ENCODE data around the gene CCDC174. TPM values are rescaled to one million over a fixed set of nuclear protein-coding genes. Genes with fewer than 3 reads are reported as not detected.
"Not testable (repeated sequence)": the region's sequence is repeated elsewhere in the genome, so short reads cannot be mapped to it uniquely, and the experiment has no call there.

Gene CCDC174
- total RNA-seq, result 5.5 and 11.4 TPM in 2 replicates

DNA sequence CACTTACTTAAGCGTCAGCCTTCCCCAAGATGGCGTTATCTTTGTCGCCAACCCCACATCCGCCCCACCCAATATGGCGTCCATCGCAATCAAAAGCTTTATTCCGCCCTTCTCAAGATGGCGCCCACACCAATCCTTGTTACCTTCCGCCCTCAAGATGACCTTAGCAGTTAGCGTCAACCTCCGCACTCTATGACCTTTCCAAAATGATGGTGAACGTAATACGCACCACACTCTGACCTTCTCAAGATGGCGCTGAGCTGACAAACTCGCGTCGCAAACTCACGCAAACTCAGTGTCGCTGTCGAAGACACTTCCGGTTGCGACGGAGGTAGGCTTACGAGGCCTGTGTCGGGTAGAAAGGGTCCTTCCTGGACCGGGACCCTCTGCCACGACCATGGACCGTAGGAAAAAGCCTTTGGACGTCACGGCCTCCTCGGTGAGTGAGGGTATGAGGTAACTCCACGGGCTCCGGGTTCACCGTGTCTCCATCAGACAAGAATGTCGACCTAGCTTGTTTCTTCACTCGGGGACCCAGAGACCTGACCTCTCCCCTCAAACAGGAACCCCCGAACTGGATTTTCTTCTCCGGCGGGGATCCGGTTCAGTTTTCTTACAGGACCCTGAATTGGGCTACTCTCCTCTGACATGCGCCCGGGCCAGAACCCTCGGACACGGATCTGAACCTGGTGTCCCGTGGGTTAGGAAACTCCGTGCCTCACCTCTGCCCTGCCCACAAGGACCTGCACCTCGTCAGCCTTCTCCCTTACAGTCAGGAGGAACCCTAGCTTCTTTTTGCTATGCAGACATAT is at the start of gene CCDC174:
TSS of gene CCDC174 (plus strand) at position 323 of the 812 bp plus-strand sequence. CDS start at position 398, 75 bp downstream.
- DNase-seq (ENCODE audit: extremely low read depth, low read depth, low spot score), result peak; percentile 99

GRCh38 chr3:14602006-14602803 is 49.4 kb upstream of the CCDC174 start:
- DNase-seq (ENCODE audit: extremely low read depth, low read depth, low spot score), result no peak

- no peak for DNase-seq (ENCODE audit: extremely low read depth, low read depth, low spot score)
These were observed 48.5 kb upstream of the CCDC174 start for GRCh38 chr3:14602804-14603644.

DNA sequence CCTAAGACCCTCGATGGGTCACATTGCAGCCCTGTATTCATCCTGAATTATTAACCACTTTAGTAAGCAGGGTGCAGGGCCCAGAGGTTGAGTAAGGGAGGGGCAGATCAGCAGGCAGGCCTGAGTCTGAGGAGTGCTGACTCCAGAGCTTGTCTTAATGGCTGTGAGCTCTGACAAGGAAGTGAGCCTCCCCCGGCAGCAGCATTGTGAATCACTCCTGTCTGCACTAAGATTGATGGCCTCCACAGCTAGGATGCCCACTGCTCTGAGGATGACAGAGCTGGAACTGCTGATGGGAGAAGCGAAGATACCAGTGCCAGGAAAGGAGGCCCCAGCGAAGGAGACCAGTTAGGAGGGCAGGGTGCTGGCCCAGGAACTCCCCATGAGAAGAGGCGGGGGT is 46.5 kb upstream of the CCDC174 start:
- no peak for DNase-seq (ENCODE audit: extremely low read depth, low read depth, low spot score)

- no peak for DNase-seq (ENCODE audit: extremely low read depth, low read depth, low spot score)
These were observed 45.8 kb upstream of the CCDC174 start for GRCh38 chr3:14605744-14606143.

DNA sequence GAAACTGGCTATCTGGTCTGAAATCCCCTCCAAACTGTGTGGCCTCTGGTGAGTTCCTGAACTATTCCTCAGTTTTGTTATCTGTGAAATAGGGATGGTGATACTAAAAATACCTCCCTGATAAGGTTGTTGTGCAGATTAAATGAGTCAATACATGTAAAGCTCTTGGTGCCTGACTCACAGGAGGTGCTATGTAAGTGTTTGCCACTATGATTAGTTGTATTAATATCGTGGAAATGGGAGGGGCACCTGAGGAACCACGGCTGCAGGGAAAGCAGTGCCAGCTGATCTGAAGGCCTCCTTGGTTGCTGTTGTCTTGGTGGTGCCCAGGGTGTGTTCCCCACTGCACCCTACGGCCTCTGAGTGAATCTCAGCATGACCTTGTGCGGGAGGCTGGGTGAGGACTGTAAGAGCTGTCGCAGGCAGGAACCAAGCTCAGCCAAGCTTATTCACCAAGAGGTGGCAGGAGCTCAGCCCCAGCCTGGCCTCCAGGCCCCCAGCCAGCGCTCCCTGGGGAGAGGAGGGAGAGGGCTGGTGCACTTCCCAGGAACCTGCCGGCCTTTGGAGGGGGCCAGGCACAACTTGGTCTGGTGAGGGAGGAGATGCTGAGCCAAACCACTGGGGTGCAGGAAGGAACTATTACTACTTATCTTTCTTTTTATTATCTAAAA is 44.8 kb upstream of the CCDC174 start:
- no peak for DNase-seq (ENCODE audit: extremely low read depth, low read depth, low spot score)

GRCh38 chr3:14608298-14608697 is 43.3 kb upstream of the CCDC174 start:
- no peak for DNase-seq (ENCODE audit: extremely low read depth, low read depth, low spot score)

DNA sequence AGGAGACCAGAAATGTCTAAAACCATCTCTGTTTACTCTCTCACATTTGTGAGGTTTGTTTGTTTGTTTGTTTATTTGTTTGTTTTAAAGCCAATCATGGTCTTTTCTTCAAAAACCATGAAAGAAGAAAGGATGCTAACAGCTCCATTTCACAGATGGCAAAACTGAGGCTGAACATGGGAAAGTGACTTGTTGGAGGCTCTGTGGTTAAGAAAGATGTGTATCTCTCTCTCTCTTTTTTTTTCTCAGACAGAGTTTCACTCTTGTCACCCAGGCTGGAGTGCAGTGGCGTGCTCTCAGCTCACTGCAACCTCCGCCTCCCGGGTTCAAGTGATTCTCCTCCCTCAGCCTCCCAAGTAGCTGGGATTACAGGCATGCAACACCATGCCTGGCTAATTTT is 42.5 kb upstream of the CCDC174 start:
- DNase-seq (ENCODE audit: extremely low read depth, low read depth, low spot score), result not testable (repeated sequence)

- no peak for DNase-seq (ENCODE audit: extremely low read depth, low read depth, low spot score)
These were observed 42.1 kb upstream of the CCDC174 start for GRCh38 chr3:14609506-14609905.

- no peak for DNase-seq (ENCODE audit: extremely low read depth, low read depth, low spot score)
These were observed 41.6 kb upstream of the CCDC174 start for GRCh38 chr3:14609941-14610340.

GRCh38 chr3:14614189-14614588 is 37.4 kb upstream of the CCDC174 start:
- no peak for DNase-seq (ENCODE audit: extremely low read depth, low read depth, low spot score)

- no peak for DNase-seq (ENCODE audit: extremely low read depth, low read depth, low spot score)
These were observed 36.7 kb upstream of the CCDC174 start for GRCh38 chr3:14614862-14615261.

DNA sequence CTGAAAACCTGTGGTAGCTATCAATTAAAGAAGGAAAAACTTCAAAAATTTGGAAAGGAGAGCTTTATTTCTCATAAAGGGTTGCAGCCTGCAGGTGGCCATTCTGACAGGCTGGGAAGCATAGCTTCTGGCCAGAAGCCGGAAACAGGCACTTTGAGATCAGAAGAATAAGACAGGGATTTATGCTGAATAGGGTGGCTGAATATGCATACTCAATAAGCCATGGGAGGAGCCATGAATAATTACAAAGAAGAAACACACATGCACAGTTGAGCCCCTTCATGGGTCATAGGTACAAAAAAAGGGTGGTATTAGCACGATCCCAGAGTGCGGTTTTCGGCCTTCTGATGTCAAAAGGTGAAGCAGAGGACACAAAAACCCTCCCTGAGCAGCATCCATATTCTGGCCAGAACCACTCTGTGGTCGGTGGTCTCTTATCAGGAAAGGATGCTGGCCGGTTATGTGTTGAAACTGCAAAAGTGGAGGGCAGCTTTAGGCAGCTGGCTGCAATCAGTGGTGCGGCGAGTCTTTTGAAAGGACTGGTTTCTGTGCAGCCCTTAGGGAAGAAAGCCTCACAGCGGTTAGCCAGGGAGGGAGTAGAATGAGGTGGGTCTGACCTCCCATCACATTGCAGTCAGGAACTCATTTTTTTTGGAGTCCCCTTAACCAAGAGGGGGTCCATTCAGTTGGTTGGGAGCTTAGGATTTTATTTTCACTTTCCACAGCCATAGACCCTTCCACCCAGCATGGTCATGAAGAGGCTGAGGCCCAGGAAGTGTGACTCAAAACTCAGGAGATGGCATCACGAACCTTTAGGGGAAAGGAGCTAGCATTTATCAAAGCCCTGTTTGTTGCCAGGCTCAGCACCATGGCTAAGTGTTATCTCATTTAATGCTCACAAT is 34.7 kb upstream of the CCDC174 start:
- no peak for DNase-seq (ENCODE audit: extremely low read depth, low read depth, low spot score)

- DNase-seq (ENCODE audit: extremely low read depth, low read depth, low spot score), result no peak
These were observed 34.0 kb upstream of the CCDC174 start for GRCh38 chr3:14617508-14618023.

DNA sequence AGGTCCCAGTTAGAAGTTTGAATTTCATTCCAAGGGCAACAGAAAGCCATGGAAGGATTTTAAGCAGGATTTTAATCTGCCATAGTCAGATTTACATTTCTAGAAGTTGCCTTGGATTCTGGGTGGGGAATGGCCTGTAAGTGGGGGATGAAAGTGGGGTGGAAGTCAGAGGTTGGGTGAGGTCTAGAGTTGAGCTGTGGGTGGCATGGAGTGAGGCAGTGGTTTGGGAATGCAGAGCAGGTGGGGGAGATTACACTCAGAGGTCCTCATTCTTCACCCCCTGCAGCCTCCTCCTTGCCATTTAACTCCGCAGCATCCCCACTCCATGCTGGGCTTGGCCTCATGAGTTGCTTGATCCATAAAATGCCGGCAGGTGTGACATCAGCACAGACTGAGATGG is 32.0 kb upstream of the CCDC174 start:
- no peak for DNase-seq (ENCODE audit: extremely low read depth, low read depth, low spot score)

DNA sequence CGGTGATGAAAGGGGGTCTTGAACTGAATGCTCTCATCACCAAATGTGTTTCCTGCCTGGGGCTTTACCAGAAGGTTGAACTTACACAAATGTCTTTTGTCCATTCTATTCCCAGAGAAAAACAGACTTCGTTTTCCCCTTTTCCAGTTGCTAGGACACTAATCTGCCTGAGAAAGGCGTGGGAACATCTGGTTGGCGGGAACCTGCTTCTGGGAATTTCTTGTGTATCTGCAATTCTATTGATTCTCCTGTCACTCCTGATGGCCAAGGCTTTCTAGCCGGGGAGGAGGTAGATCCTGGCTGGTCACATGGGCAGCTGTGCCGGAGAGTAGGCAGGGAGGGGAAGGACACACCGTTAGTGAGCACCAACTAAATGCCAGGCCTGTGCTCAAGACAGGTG is 31.1 kb upstream of the CCDC174 start:
- DNase-seq (ENCODE audit: extremely low read depth, low read depth, low spot score), result no peak

DNA sequence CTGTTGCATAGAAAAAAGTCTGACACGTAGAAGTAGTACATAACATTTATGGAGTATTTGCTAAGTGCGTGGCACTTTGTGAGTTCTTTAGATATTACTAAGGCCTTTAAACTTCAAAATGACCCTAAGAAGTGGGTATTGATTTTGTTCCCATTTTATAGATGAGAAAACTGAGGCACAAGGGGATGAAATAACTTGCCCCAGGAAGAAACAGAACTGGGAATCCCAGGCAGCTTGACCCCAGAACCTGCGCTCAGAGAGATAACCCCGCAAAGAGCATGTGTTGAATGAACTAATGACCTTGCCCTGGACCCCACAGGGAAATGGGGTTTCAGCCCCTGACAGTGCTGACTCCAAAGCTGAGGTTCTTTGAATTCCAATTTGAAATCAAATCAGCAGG is 30.5 kb upstream of the CCDC174 start:
- DNase-seq (ENCODE audit: extremely low read depth, low read depth, low spot score), result no peak

DNA sequence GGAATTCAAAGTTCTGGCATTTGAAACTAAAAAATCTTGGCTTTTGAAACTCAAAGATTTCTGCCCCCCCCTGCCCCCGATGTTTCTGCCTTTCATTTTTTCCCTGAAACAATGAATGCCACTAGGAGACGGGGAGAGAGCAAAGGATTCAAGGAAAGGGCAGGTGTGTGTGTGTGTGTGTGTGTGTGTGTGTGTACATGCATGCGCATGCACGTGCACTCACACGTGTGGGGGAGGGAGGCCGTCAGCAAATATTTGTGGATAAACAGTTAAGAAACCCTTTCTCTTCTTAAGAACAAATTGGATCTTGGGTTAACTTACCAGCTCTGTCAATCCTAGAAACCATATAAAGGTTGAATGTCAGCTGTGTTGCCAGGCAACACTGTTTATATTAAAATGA is 29.2 kb upstream of the CCDC174 start:
- DNase-seq (ENCODE audit: extremely low read depth, low read depth, low spot score), result no peak

- no peak for DNase-seq (ENCODE audit: extremely low read depth, low read depth, low spot score)
These were observed 28.0 kb upstream of the CCDC174 start for GRCh38 chr3:14623569-14624051.

All from glomerular endothelial cell (primary cell).